ENCODE results near the gene LBR. TPM values are rescaled to one million over a fixed set of nuclear protein-coding genes. Genes with fewer than 3 reads are reported as not detected.

LBR gene
- total and polyA plus RNA-seq, 2 experiments from 2014 or later = 50.6 to 91.3 TPM

GRCh38 chr1:225446981-225447615, 19.3 kb upstream of the LBR start:
- Mint-ChIP-seq H3K27ac (no peak overlapping the region; the same call in 1 of the 2 replicates), H3K36me3 (ENCODE audit: low read depth) (no peaks in the 10 kb centered on the region), H3K4me1 (peaks cover 32% of the 10 kb centered on the region), H3K9me3 (no peaks in the 10 kb centered on the region), H3K27me3 (ENCODE audit: insufficient read depth, low read depth, poor library complexity) (peaks cover 17% of the 10 kb centered on the region), H3K4me3 (no peak overlapping the region)
- H3K27ac ChIP-seq (ENCODE audit: low read depth) = no peak overlapping the region
- no peaks in the 10 kb centered on the region for H3K27me3 ChIP-seq (ENCODE audit: insufficient read depth)
- ATAC-seq = peak; percentile 21
- no peak overlapping the region for H3K4me3 ChIP-seq
- TF ChIP-seq REST (IDR thresholded peaks at IDR 0.05; ENCODE audit: unreplicated experiment) (no peak), CREB1 (CRISPR knock-in tag; IDR thresholded peaks at IDR 0.05; ENCODE audit: low read depth) (no peak), CTCF (conservative IDR thresholded peaks at IDR 0.05; ENCODE audit: low read depth in 2 of 2) (no peak), ETS1 (IDR thresholded peaks at IDR 0.05) (no peak), NANOG (IDR thresholded peaks at IDR 0.05; ENCODE audit: borderline replicate concordance) (no peak), POLR2AphosphoS5 (IDR thresholded peaks at IDR 0.05; ENCODE audit: low read depth) (no peak)
- peaks cover 13% of the 10 kb centered on the region for H3K4me1 ChIP-seq (ENCODE audit: insufficient read depth)
- no peak for DNase-seq (ENCODE audit: low spot score)
- no peaks in the 10 kb centered on the region for H3F3A ChIP-seq (replicated peaks; ENCODE audit: low read depth)
- no peaks in the 10 kb centered on the region for H3K36me3 ChIP-seq (ENCODE audit: insufficient read depth)
- H3K4me2 ChIP-seq = peak overlapping the region; percentile 43; the same call in 1 of the 2 replicates
- H3K79me2 ChIP-seq (replicated peaks; ENCODE audit: insufficient read depth) = no peaks in the 10 kb centered on the region
- H3K9me2 ChIP-seq (ENCODE audit: insufficient read depth) = no peaks in the 10 kb centered on the region
- H2AFZ ChIP-seq = peak overlapping the region; percentile 87; the same call in 1 of the 2 replicates
- no peaks in the 10 kb centered on the region for H4K20me1 ChIP-seq (replicated peaks; ENCODE audit: insufficient read depth)

- H3K4me1 Mint-ChIP-seq = peaks cover 32% of the 10 kb centered on the region
- Histone ChIP-seq H3K4me3 (no peak overlapping the region), H3K4me2 (peak overlapping the region; percentile 43; the same call in 1 of the 2 replicates), H3K27me3 (ENCODE audit: insufficient read depth) (no peaks in the 10 kb centered on the region), H3K36me3 (ENCODE audit: insufficient read depth) (no peaks in the 10 kb centered on the region), H3K79me2 (replicated peaks; ENCODE audit: insufficient read depth) (no peaks in the 10 kb centered on the region), H2AFZ (peak overlapping the region; percentile 87), H3K4me1 (ENCODE audit: insufficient read depth) (peaks cover 13% of the 10 kb centered on the region), H3K9me2 (ENCODE audit: insufficient read depth) (no peaks in the 10 kb centered on the region), H3K27ac (ENCODE audit: low read depth) (no peak overlapping the region), H4K20me1 (replicated peaks; ENCODE audit: insufficient read depth) (no peaks in the 10 kb centered on the region), H3F3A (replicated peaks; ENCODE audit: low read depth) (no peaks in the 10 kb centered on the region)
- DNase-seq (ENCODE audit: low spot score) = no peak
- H3K27me3 Mint-ChIP-seq (ENCODE audit: insufficient read depth, low read depth, poor library complexity) = peaks cover 17% of the 10 kb centered on the region
- H3K27ac Mint-ChIP-seq = no peak overlapping the region
- H3K4me3 Mint-ChIP-seq = no peak overlapping the region
- ATAC-seq = peak; percentile 45
- no peaks in the 10 kb centered on the region for H3K9me3 Mint-ChIP-seq
- TF ChIP-seq NANOG (IDR thresholded peaks at IDR 0.05; ENCODE audit: borderline replicate concordance) = no peak
- TF ChIP-seq CTCF (conservative IDR thresholded peaks at IDR 0.05; ENCODE audit: low read depth in 2 of 2) = peak in 1 of 2 experiments; percentile 6; a peak in 1 of 4 replicates
- no peaks in the 10 kb centered on the region for H3K36me3 Mint-ChIP-seq (ENCODE audit: low read depth)
These were observed 18.7 kb upstream of the LBR start for GRCh38 chr1:225446595-225446960.

Data from GM23338 (cell line).